HepG2 (cell line): ENCODE data around the gene ARHGAP12. TPM values are rescaled to one million over a fixed set of nuclear protein-coding genes. Genes with fewer than 3 reads are reported as not detected.
A peak's percentile ranks its signal among the peaks of the same experiment; 100 is the strongest.

ENCODE experiments used
- ELF1 ChIP-seq: sonication (generic); formaldehyde crosslinking; IDR thresholded peaks from 2 replicates; pipeline ENCODE4 v1.4.0; 2020; ENCODE audit warnings: missing genetic modification reagents
- HIC2 ChIP-seq: sonication (generic); formaldehyde crosslinking; IDR thresholded peaks from 2 replicates; pipeline ENCODE4 v1.9.0; 2022; ENCODE audit warnings: low read depth, missing genetic modification reagents
- HNF1B ChIP-seq: sonication (generic); formaldehyde crosslinking; IDR thresholded peaks from 2 replicates; pipeline ENCODE4 v1.5.1; 2020; ENCODE audit warnings: mild to moderate bottlenecking, moderate library complexity, missing genetic modification reagents
- SALL1 ChIP-seq: sonication (generic); formaldehyde crosslinking; IDR thresholded peaks from 2 replicates; pipeline ENCODE4 v1.8.0; 2022; ENCODE audit warnings: mild to moderate bottlenecking, missing genetic modification reagents
- SP5 ChIP-seq: IDR thresholded peaks from 2 replicates; pipeline ENCODE4 v1.6.1; 2016; ENCODE audit warnings: low read depth, borderline replicate concordance
- TFDP2 ChIP-seq: sonication (generic); formaldehyde crosslinking; IDR thresholded peaks from 2 replicates; pipeline ENCODE4 v1.4.0; 2020; ENCODE audit warnings: missing genetic modification reagents
- polyA plus RNA-seq, 8 experiments: library from polyadenylated mRNA; depleted of rRNA in 3 of 8; stranded (reverse) in 7 of 8; unstranded in 1 of 8; fragments of >200 nt; fragmentation: Illumina TruSeq in 4 of 8; extraction: Trizol in 4 of 8; gene quantifications; 2 replicates each; pipeline versions ENCODE4 v1.2.1 to v1.2.3, GENCODE V29; 2011 to 2016; ENCODE audit warnings: low read depth in 4 of 8, missing spikeins in 1 of 8, mixed read lengths in 1 of 8; ENCODE audit not compliant: insufficient read depth in 1 of 8
- total RNA-seq, 5 experiments: library from RNA; depleted of rRNA; stranded (reverse); fragments of >200 nt; fragmentation: Illumina TruSeq; extraction: Trizol; gene quantifications; 2 replicates each; pipeline ENCODE4 v1.2.3, GENCODE V29; 2016; ENCODE audit warnings: low read depth in 1 of 5
- TF ChIP-seq, protein P1 (sequence below): sonication (generic); formaldehyde crosslinking; IDR thresholded peaks from 2 replicates; pipeline ENCODE4 v1.5.1; 2020; ENCODE audit warnings: mild to moderate bottlenecking, missing genetic modification reagents, moderate library complexity

Gene ARHGAP12
- total and polyA plus RNA-seq, 2 of the 13 experiments (the other 11 are each of a cell fraction or from before 2014, with no cell fraction given): 25.0 to 54.6 TPM

DNA sequence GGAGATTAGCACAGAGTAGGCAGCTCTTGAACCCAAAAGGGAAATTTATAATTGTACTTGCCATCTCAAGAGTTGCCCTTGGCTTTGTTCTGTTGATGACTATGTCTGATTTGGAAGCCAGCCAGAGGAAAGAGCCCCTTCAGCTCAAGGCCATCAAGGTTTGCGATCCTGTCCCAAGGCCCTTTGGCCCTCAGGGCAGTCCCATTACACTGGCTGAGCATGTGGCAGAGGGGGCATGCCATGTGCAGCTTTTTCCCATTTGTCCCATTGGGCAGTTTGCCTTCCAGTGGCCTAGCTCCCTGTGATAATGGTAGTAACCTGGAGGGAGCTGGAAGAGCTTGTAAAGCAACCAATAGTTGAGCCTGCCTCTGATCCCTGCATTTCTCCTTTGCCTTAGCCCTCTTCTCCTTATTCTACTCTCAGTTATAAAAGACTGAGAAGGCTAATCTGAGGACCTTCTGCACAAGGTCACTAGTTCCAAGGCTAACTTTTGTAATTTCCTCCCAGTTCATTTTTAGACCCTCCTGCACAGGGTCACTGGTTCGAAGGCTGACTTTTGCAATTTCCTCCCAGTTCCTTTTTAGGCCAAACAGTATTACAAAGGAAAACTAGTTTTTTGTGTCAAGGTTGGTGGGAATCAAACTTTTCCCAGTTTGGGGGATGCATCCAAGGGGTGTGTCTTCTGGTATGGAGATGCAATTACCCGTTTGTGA lies 31.0 kb upstream of the ARHGAP12 start (continued):
- no peak for TF ChIP-seq SP5
- TF ChIP-seq, protein P1, sequence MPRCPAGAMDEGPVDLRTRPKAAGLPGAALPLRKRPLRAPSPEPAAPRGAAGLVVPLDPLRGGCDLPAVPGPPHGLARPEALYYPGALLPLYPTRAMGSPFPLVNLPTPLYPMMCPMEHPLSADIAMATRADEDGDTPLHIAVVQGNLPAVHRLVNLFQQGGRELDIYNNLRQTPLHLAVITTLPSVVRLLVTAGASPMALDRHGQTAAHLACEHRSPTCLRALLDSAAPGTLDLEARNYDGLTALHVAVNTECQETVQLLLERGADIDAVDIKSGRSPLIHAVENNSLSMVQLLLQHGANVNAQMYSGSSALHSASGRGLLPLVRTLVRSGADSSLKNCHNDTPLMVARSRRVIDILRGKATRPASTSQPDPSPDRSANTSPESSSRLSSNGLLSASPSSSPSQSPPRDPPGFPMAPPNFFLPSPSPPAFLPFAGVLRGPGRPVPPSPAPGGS (CRISPR knock-in tag): no peak
- TF ChIP-seq HNF1B (CRISPR knock-in tag): peak; percentile 52; the same call in 1 of the 2 replicates
- no peak for TF ChIP-seq ELF1 (CRISPR knock-in tag)
- TF ChIP-seq HIC2 (CRISPR knock-in tag): 0 out of 2 replicates have a peak, but pooled peaks have one; percentile 40
- TF ChIP-seq TFDP2: 0 out of 2 replicates have a peak, but pooled peaks have one; percentile 6
- TF ChIP-seq SALL1 (CRISPR knock-in tag): peak; percentile 68
